ENCODE measurements around the gene AMBRA1.

AMBRA1 gene

GRCh38 chr11:46363455-46364005 is 230.3 kb downstream of the AMBRA1 start:
- no peak for DNase-seq

- peak; percentile 43 to 64 for DNase-seq
Observed at GRCh38 chr11:46363031-46363407, 230.8 kb downstream of the AMBRA1 start.

GRCh38 chr11:46362156-46363030 is 231.4 kb downstream of the AMBRA1 start:
- no peak for DNase-seq

- peak; percentile 77 to 80 for DNase-seq
Observed at GRCh38 chr11:46361283-46362155, 232.3 kb downstream of the AMBRA1 start.

- DNase-seq, result peak; percentile 34 to 39
Observed at GRCh38 chr11:46360878-46361277, 232.9 kb downstream of the AMBRA1 start.

GRCh38 chr11:46359953-46360352 is 233.9 kb downstream of the AMBRA1 start:
- DNase-seq, result no peak

GRCh38 chr11:46357483-46357936 is 236.3 kb downstream of the AMBRA1 start:
- DNase-seq, result peak; percentile 35 to 45

- peak; percentile 61 to 65 for DNase-seq
Observed at GRCh38 chr11:46356924-46357482, 236.8 kb downstream of the AMBRA1 start.

GRCh38 chr11:46353698-46354097 is 240.1 kb downstream of the AMBRA1 start:
- DNase-seq, result no peak

- peak in 1 of 2 experiments; percentile 13 for DNase-seq
Observed at GRCh38 chr11:46352063-46352841, 241.6 kb downstream of the AMBRA1 start.

- no peak for DNase-seq
Observed at GRCh38 chr11:46351606-46352005, 242.2 kb downstream of the AMBRA1 start.

GRCh38 chr11:46351148-46351547 is 242.7 kb downstream of the AMBRA1 start:
- no peak for DNase-seq

- no peak for DNase-seq
Observed at GRCh38 chr11:46350695-46351094, 243.1 kb downstream of the AMBRA1 start.

- peak in 1 of 2 experiments; percentile 7 for DNase-seq
Observed at GRCh38 chr11:46348566-46349401, 245.0 kb downstream of the AMBRA1 start.

GRCh38 chr11:46347637-46348311 is 246.0 kb downstream of the AMBRA1 start:
- DNase-seq, result no peak

- DNase-seq, result peak; percentile 71 to 88
Observed at GRCh38 chr11:46346886-46347636, 246.8 kb downstream of the AMBRA1 start, which contains the start of gene DGKZ. Gene DGKZ (plus strand): TSS chr11:46347463. CDS start chr11:46347660, 197 bp downstream.

Measured in AML-193 (cell line).